ENCODE measurements around the gene TBC1D4.

TBC1D4 gene

GRCh38 chr13:75329097-75329496 lies 152.9 kb downstream of the TBC1D4 start:
- Histone ChIP-seq H3K9me3 (replicated peaks; ENCODE audit: insufficient read depth, low read length) (no peaks in the 10 kb centered on the region), H4K20me1 (ENCODE audit: insufficient read depth, low read length) (no peaks in the 10 kb centered on the region), H3K9me2 (replicated peaks; ENCODE audit: insufficient read depth, low read length) (no peaks in the 10 kb centered on the region), H3F3A (ENCODE audit: insufficient read depth, low read length) (no peaks in the 10 kb centered on the region), H3K27ac (ENCODE audit: low read length) (no peak overlapping the region), H3K4me1 (ENCODE audit: low read length) (no peaks in the 10 kb centered on the region), H3K79me2 (ENCODE audit: low read length) (no peaks in the 10 kb centered on the region), H2AFZ (ENCODE audit: low read length) (no peak overlapping the region), H3K4me3 (ENCODE audit: low read length) (no peak overlapping the region), H3K36me3 (replicated peaks; ENCODE audit: insufficient read depth, low read length) (no peaks in the 10 kb centered on the region), H3K9ac (ENCODE audit: low read length) (no peak overlapping the region), H3K4me2 (ENCODE audit: low read depth, low read length) (no peak overlapping the region), H3K27me3 (replicated peaks; ENCODE audit: insufficient read depth, low read length) (no peaks in the 10 kb centered on the region)
- TF ChIP-seq EZH2phosphoT487 (IDR thresholded peaks at IDR 0.05; ENCODE audit: low read length) (no peak), EZH2 (optimal IDR thresholded peaks at IDR 0.05; ENCODE audit: low read depth, low read length) (no peak), CTCF (IDR thresholded peaks at IDR 0.05; ENCODE audit: low read length) (no peak)
- no peak for DNase-seq

GRCh38 chr13:75327135-75327510 lies 154.8 kb downstream of the TBC1D4 start:
- H3K4me2 ChIP-seq (ENCODE audit: low read depth, low read length), result no peak overlapping the region
- no peak overlapping the region for H2AFZ ChIP-seq (ENCODE audit: low read length)
- H3K9ac ChIP-seq (ENCODE audit: low read length), result no peak overlapping the region
- DNase-seq, result no peak
- H3F3A ChIP-seq (ENCODE audit: insufficient read depth, low read length), result no peaks in the 10 kb centered on the region
- no peaks in the 10 kb centered on the region for H3K9me2 ChIP-seq (replicated peaks; ENCODE audit: insufficient read depth, low read length)
- no peak overlapping the region for H3K27ac ChIP-seq (ENCODE audit: low read length)
- TF ChIP-seq EZH2 (optimal IDR thresholded peaks at IDR 0.05; ENCODE audit: low read depth, low read length), result no peak
- H3K4me3 ChIP-seq (ENCODE audit: low read length), result no peak overlapping the region
- no peaks in the 10 kb centered on the region for H4K20me1 ChIP-seq (ENCODE audit: insufficient read depth, low read length)
- no peaks in the 10 kb centered on the region for H3K9me3 ChIP-seq (replicated peaks; ENCODE audit: insufficient read depth, low read length)
- no peaks in the 10 kb centered on the region for H3K79me2 ChIP-seq (ENCODE audit: low read length)
- H3K4me1 ChIP-seq (ENCODE audit: low read length), result no peaks in the 10 kb centered on the region
- no peaks in the 10 kb centered on the region for H3K36me3 ChIP-seq (replicated peaks; ENCODE audit: insufficient read depth, low read length)
- no peaks in the 10 kb centered on the region for H3K27me3 ChIP-seq (replicated peaks; ENCODE audit: insufficient read depth, low read length)

- Histone ChIP-seq H3K27me3 (replicated peaks; ENCODE audit: insufficient read depth, low read length) (no peaks in the 10 kb centered on the region), H3K27ac (ENCODE audit: low read length) (no peak overlapping the region), H3F3A (ENCODE audit: insufficient read depth, low read length) (no peaks in the 10 kb centered on the region), H3K4me1 (ENCODE audit: low read length) (no peaks in the 10 kb centered on the region), H3K4me2 (ENCODE audit: low read depth, low read length) (no peak overlapping the region), H3K9ac (ENCODE audit: low read length) (no peak overlapping the region), H4K20me1 (ENCODE audit: insufficient read depth, low read length) (no peaks in the 10 kb centered on the region), H3K4me3 (ENCODE audit: low read length) (no peak overlapping the region), H3K36me3 (replicated peaks; ENCODE audit: insufficient read depth, low read length) (no peaks in the 10 kb centered on the region), H2AFZ (ENCODE audit: low read length) (no peak overlapping the region), H3K9me3 (replicated peaks; ENCODE audit: insufficient read depth, low read length) (no peaks in the 10 kb centered on the region), H3K79me2 (ENCODE audit: low read length) (no peaks in the 10 kb centered on the region), H3K9me2 (replicated peaks; ENCODE audit: insufficient read depth, low read length) (no peaks in the 10 kb centered on the region)
- no peak for DNase-seq
- no peak for TF ChIP-seq CTCF (IDR thresholded peaks at IDR 0.05; ENCODE audit: low read length)
- no peak for TF ChIP-seq EZH2phosphoT487 (IDR thresholded peaks at IDR 0.05; ENCODE audit: low read length)
- TF ChIP-seq EZH2 (optimal IDR thresholded peaks at IDR 0.05; ENCODE audit: low read depth, low read length), result no peak
Observed at GRCh38 chr13:75326173-75327134, 155.5 kb downstream of the TBC1D4 start.

GRCh38 chr13:75325711-75326110 lies 156.3 kb downstream of the TBC1D4 start:
- no peaks in the 10 kb centered on the region for H3K4me1 ChIP-seq (ENCODE audit: low read length)
- no peaks in the 10 kb centered on the region for H4K20me1 ChIP-seq (ENCODE audit: insufficient read depth, low read length)
- no peaks in the 10 kb centered on the region for H3K27me3 ChIP-seq (replicated peaks; ENCODE audit: insufficient read depth, low read length)
- H3K9me3 ChIP-seq (replicated peaks; ENCODE audit: insufficient read depth, low read length), result no peaks in the 10 kb centered on the region
- no peaks in the 10 kb centered on the region for H3K36me3 ChIP-seq (replicated peaks; ENCODE audit: insufficient read depth, low read length)
- no peak overlapping the region for H2AFZ ChIP-seq (ENCODE audit: low read length)
- H3K4me2 ChIP-seq (ENCODE audit: low read depth, low read length), result no peak overlapping the region
- no peak for TF ChIP-seq EZH2 (optimal IDR thresholded peaks at IDR 0.05; ENCODE audit: low read depth, low read length)
- TF ChIP-seq EZH2phosphoT487 (IDR thresholded peaks at IDR 0.05; ENCODE audit: low read length), result no peak
- no peak for TF ChIP-seq CTCF (IDR thresholded peaks at IDR 0.05; ENCODE audit: low read length)
- H3K79me2 ChIP-seq (ENCODE audit: low read length), result no peaks in the 10 kb centered on the region
- H3F3A ChIP-seq (ENCODE audit: insufficient read depth, low read length), result no peaks in the 10 kb centered on the region
- H3K4me3 ChIP-seq (ENCODE audit: low read length), result no peak overlapping the region
- no peaks in the 10 kb centered on the region for H3K9me2 ChIP-seq (replicated peaks; ENCODE audit: insufficient read depth, low read length)
- H3K27ac ChIP-seq (ENCODE audit: low read length), result no peak overlapping the region
- no peak for DNase-seq
- no peak overlapping the region for H3K9ac ChIP-seq (ENCODE audit: low read length)
